DOHH2 (cell line): ENCODE data around the gene GREB1L.

Source experiments
- CTCF ChIP-seq: fragments of 200-600 bp; sonication (generic); IDR thresholded peaks from one replicate; pipeline ENCODE4 v1.5.1; 2014; ENCODE audit warnings: antibody characterized with exemption, mild to moderate bottlenecking, low read depth, low read length; ENCODE audit not compliant: poor library complexity, severe bottlenecking
- EZH2phosphoT487 ChIP-seq: fragments of 200-600 bp; sonication (generic); IDR thresholded peaks from 2 replicates; pipeline ENCODE4 v1.6.1; 2017; ENCODE audit warnings: borderline replicate concordance, mild to moderate bottlenecking, antibody characterized with exemption, low read length, moderate library complexity, mixed read lengths

DNA sequence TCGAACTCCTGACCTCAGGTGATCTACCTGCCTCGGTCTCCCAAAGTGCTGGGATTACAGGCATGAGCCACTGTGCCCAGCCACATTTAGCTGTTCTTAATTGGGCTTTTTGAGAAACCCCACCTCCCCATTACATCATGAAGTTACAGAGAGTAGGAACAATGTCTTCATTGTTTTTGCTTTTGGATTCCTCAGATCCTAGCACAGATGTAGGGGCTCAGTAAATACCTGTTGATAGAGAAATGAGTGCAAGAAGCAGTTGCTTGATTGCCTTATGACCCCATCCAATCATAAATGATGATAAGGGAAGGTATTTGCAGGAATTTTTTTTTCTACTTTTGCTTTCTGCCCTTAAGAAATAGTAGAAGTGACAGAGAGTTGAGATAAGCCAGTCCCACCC lies 25.4 kb downstream of the GREB1L start:
- TF ChIP-seq CTCF (no peak), EZH2phosphoT487 (no peak)
